PC-9 (cell line): ENCODE results near the gene C10orf143. TPM values are rescaled to one million over a fixed set of nuclear protein-coding genes. Genes with fewer than 3 reads are reported as not detected.
"Not testable (repeated sequence)": the region's sequence is repeated elsewhere in the genome, so short reads cannot be mapped to it uniquely, and the experiment has no call there.

Experiments
- BruUV-seq: library from RNA; stranded (reverse); fragments of 400-500 nt; replicated peaks from 2 replicates; lab custom pipeline; 2021; lab: Mats Ljungman, UMichigan
- CTCF ChIA-PET: fragments of 300-600 bp; sonication (Branson Sonifier 250); formaldehyde crosslinking; loops from one replicate; lab custom pipeline; 2022; ENCODE audit warnings: antibody characterized with exemption; lab: Charles Lee
- POLR2A ChIA-PET: fragments of 300-600 bp; sonication (Branson Sonifier 250); formaldehyde crosslinking; loops from one replicate; lab custom pipeline; 2022; ENCODE audit warnings: antibody characterized with exemption; ENCODE audit not compliant: unreplicated experiment; lab: Charles Lee
- DNase-seq, 2 experiments: peaks; one replicate each; pipeline versions ENCODE4 v3.0.0 to v3.0.0-alpha.2; 2015 to 2022; ENCODE audit warnings: mixed read lengths in 1 of 2
- H2AFZ ChIP-seq: fragments of 200-600 bp; sonication (generic); 2 replicates; pipeline ENCODE4 v1.8.1; 2017; ENCODE audit warnings: antibody characterized with exemption
- H3F3A ChIP-seq: fragments of 200-600 bp; sonication (generic); 2 replicates; pipeline ENCODE4 v1.8.1; 2017; ENCODE audit warnings: antibody characterized with exemption, mild to moderate bottlenecking, low read depth; ENCODE audit not compliant: insufficient read depth
- H3K27ac ChIP-seq: fragments of 200-600 bp; sonication (generic); 2 replicates; pipeline ENCODE4 v1.6.1; 2016; ENCODE audit warnings: mixed run types
- H3K27me3 ChIP-seq: fragments of 200-600 bp; sonication (generic); 2 replicates; pipeline ENCODE4 v1.6.1; 2016; ENCODE audit warnings: low read depth, mixed run types; ENCODE audit not compliant: insufficient read depth
- H3K36me3 ChIP-seq: fragments of 200-600 bp; sonication (generic); 2 replicates; pipeline ENCODE4 v1.6.1; 2016; ENCODE audit warnings: low read depth, mixed run types
- H3K4me1 ChIP-seq: fragments of 200-600 bp; sonication (generic); replicated peaks from 2 replicates; pipeline ENCODE4 v1.6.1; 2016; ENCODE audit warnings: mixed run types; ENCODE audit not compliant: insufficient read depth
- H3K4me2 ChIP-seq: fragments of 200-600 bp; sonication (generic); 2 replicates; pipeline ENCODE4 v1.6.1; 2017; ENCODE audit warnings: mixed run types
- H3K4me3 ChIP-seq: fragments of 200-600 bp; sonication (generic); 2 replicates; pipeline ENCODE4 v1.6.1; 2016; ENCODE audit warnings: mixed run types
- H3K79me2 ChIP-seq: fragments of 200-600 bp; sonication (generic); 2 replicates; pipeline ENCODE4 v1.6.1; 2017; ENCODE audit warnings: low read depth, mixed run types
- H3K9me2 ChIP-seq: fragments of 200-600 bp; sonication (generic); 2 replicates; pipeline ENCODE4 v1.8.1; 2017; ENCODE audit warnings: mild to moderate bottlenecking; ENCODE audit not compliant: insufficient read depth
- H3K9me3 ChIP-seq: fragments of 200-600 bp; sonication (generic); 2 replicates; pipeline ENCODE4 v1.8.1; 2016; ENCODE audit warnings: low read depth; ENCODE audit not compliant: insufficient read depth
- H4K20me1 ChIP-seq: fragments of 200-600 bp; sonication (generic); 2 replicates; pipeline ENCODE4 v1.8.1; 2017; ENCODE audit not compliant: insufficient read depth
- CTCF ChIP-seq: fragments of 200-600 bp; sonication (generic); conservative IDR thresholded peaks from 2 replicates; pipeline ENCODE4 v1.6.1; 2017; ENCODE audit warnings: mixed run types, antibody characterized with exemption, mild to moderate bottlenecking, moderate library complexity
- EZH2 ChIP-seq: fragments of 200-600 bp; sonication (generic); IDR thresholded peaks from 2 replicates; pipeline ENCODE4 v1.8.0; 2017; ENCODE audit warnings: antibody characterized with exemption, low read depth
- intact Hi-C: fragments of 100-400 bp; cut with micrococcal nuclease; formaldehyde crosslinking; loops from one replicate; pipeline ENCODE4 v1.10.0; 2022; ENCODE audit not compliant: unreplicated experiment
- total RNA-seq: library from RNA; stranded (reverse); gene quantifications from 2 replicates; pipeline ENCODE4 v1.2.3, GENCODE V29; 2021

C10orf143 gene
- total RNA-seq, 1 experiment from 2014 or later, result 2.8 TPM

- H3K36me3 ChIP-seq, result no peaks in the 10 kb centered on the region
- no peaks in the 10 kb centered on the region for H3K27me3 ChIP-seq
- H3K79me2 ChIP-seq, result no peaks in the 10 kb centered on the region
- no peak overlapping the region for H3K27ac ChIP-seq
- no peaks in the 10 kb centered on the region for H3K9me2 ChIP-seq
- H3F3A ChIP-seq, result no peaks in the 10 kb centered on the region
- no peak for DNase-seq
- H3K4me2 ChIP-seq, result no peak overlapping the region
- POLR2A ChIA-PET, result no interaction called here
- TF ChIP-seq CTCF, result no peak
- no peak for TF ChIP-seq EZH2
- intact Hi-C loops, result no loop called here
- no peak overlapping the region for H3K4me3 ChIP-seq
- H4K20me1 ChIP-seq, result no peaks in the 10 kb centered on the region
- no peaks in the 10 kb centered on the region for H3K4me1 ChIP-seq
- H2AFZ ChIP-seq, result no peak overlapping the region
- CTCF ChIA-PET, result no interaction called here
- H3K9me3 ChIP-seq, result no peaks in the 10 kb centered on the region
- no TSS peak for BruUV-seq
Observed at GRCh38 chr10:130024779-130025325, 85.8 kb downstream of the C10orf143 start.

GRCh38 chr10:130024326-130024725 lies 86.3 kb downstream of the C10orf143 start:
- H3K4me3 ChIP-seq, H3K27ac ChIP-seq, H3K4me1 ChIP-seq, BruUV-seq, H4K20me1 ChIP-seq, H3K9me3 ChIP-seq, H2AFZ ChIP-seq, DNase-seq, H3K79me2 ChIP-seq, intact Hi-C loops, POLR2A ChIA-PET, H3K36me3 ChIP-seq, H3K27me3 ChIP-seq, H3K4me2 ChIP-seq, H3F3A ChIP-seq, CTCF ChIA-PET, H3K9me2 ChIP-seq: not testable (repeated sequence)

GRCh38 chr10:130023454-130024230 lies 87.0 kb downstream of the C10orf143 start:
- ChIA-PET CTCF (no interaction called here), POLR2A (no interaction called here)
- Histone ChIP-seq H3K27ac (no peak overlapping the region), H4K20me1 (no peaks in the 10 kb centered on the region), H3K9me3 (no peaks in the 10 kb centered on the region), H3K27me3 (no peaks in the 10 kb centered on the region), H3K36me3 (no peaks in the 10 kb centered on the region), H2AFZ (no peak overlapping the region), H3K4me2 (no peak overlapping the region), H3K4me1 (no peaks in the 10 kb centered on the region), H3F3A (no peaks in the 10 kb centered on the region), H3K9me2 (no peaks in the 10 kb centered on the region), H3K4me3 (no peak overlapping the region), H3K79me2 (no peaks in the 10 kb centered on the region)
- no peak for TF ChIP-seq CTCF
- no peak for TF ChIP-seq EZH2
- intact Hi-C loops, result no loop called here
- BruUV-seq, result no TSS peak
- no peak for DNase-seq
